GM23338 (cell line): ENCODE measurements around the gene RXRB. TPM values are rescaled to one million over a fixed set of nuclear protein-coding genes. Genes with fewer than 3 reads are reported as not detected.

Experiments
- ATAC-seq: fragments of 200-7000 bp; cut with Tn5 transposase; 3 replicates; pipeline ENCODE4 v1.9.1; 2020
- DNase-seq: peaks from one replicate; pipeline ENCODE4 v3.0.0-alpha.2; 2015; ENCODE audit warnings: low spot score
- H2AFZ ChIP-seq: fragments of 200-600 bp; sonication (generic); 2 replicates; pipeline ENCODE4 v1.8.0; 2016; ENCODE audit warnings: antibody characterized with exemption, mild to moderate bottlenecking, moderate library complexity
- H3F3A ChIP-seq: fragments of 200-600 bp; sonication (generic); replicated peaks from 2 replicates; pipeline ENCODE4 v1.8.0; 2017; ENCODE audit warnings: antibody characterized with exemption, mixed run types, low read depth
- H3K27ac ChIP-seq: fragments of 200-600 bp; sonication (generic); 2 replicates; pipeline ENCODE4 v1.6.1; 2016; ENCODE audit warnings: low read depth
- H3K27me3 ChIP-seq: fragments of 200-600 bp; sonication (generic); 2 replicates; pipeline ENCODE4 v1.8.0; 2016; ENCODE audit warnings: mild to moderate bottlenecking, mixed run types, moderate library complexity; ENCODE audit not compliant: insufficient read depth
- H3K36me3 ChIP-seq: fragments of 200-600 bp; sonication (generic); 2 replicates; pipeline ENCODE4 v1.8.0; 2016; ENCODE audit warnings: mild to moderate bottlenecking; ENCODE audit not compliant: insufficient read depth
- H3K4me1 ChIP-seq: fragments of 200-600 bp; sonication (generic); 2 replicates; pipeline ENCODE4 v1.8.0; 2016; ENCODE audit warnings: mild to moderate bottlenecking, moderate library complexity; ENCODE audit not compliant: insufficient read depth
- H3K4me2 ChIP-seq: fragments of 200-600 bp; sonication (generic); 2 replicates; pipeline ENCODE4 v1.7.1; 2017; ENCODE audit warnings: mixed run types
- H3K4me3 ChIP-seq: fragments of 200-600 bp; sonication (generic); 2 replicates; pipeline ENCODE4 v1.6.1; 2016; ENCODE audit warnings: mixed run types
- H3K79me2 ChIP-seq: fragments of 200-600 bp; sonication (generic); replicated peaks from 2 replicates; pipeline ENCODE4 v1.8.0; 2017; ENCODE audit warnings: mild to moderate bottlenecking; ENCODE audit not compliant: insufficient read depth
- H3K9me2 ChIP-seq: fragments of 200-600 bp; sonication (generic); 2 replicates; pipeline ENCODE4 v1.8.0; 2017; ENCODE audit not compliant: insufficient read depth
- H4K20me1 ChIP-seq: fragments of 200-600 bp; sonication (generic); replicated peaks from 2 replicates; pipeline ENCODE4 v1.8.0; 2017; ENCODE audit warnings: mild to moderate bottlenecking; ENCODE audit not compliant: insufficient read depth
- H3K27ac Mint-ChIP-seq: 2 replicates; pipeline ENCODE4 v1.8.0; 2020; ENCODE audit warnings: inconsistent platforms, mild to moderate bottlenecking, moderate library complexity, mixed read lengths
- H3K27me3 Mint-ChIP-seq: 3 replicates; pipeline ENCODE4 v1.8.0; 2022; ENCODE audit warnings: low read depth, mild to moderate bottlenecking, moderate library complexity, mixed read lengths, inconsistent platforms; ENCODE audit not compliant: insufficient read depth, poor library complexity
- H3K36me3 Mint-ChIP-seq: 3 replicates; pipeline ENCODE4 v1.8.0; 2021; ENCODE audit warnings: low read depth, mild to moderate bottlenecking, inconsistent platforms, moderate library complexity, mixed read lengths
- H3K4me1 Mint-ChIP-seq: 3 replicates; pipeline ENCODE4 v1.8.0; 2020; ENCODE audit warnings: mild to moderate bottlenecking, inconsistent platforms, mixed read lengths
- H3K4me3 Mint-ChIP-seq: 3 replicates; pipeline ENCODE4 v1.8.0; 2021; ENCODE audit warnings: moderate library complexity, mild to moderate bottlenecking, inconsistent platforms, mixed read lengths
- H3K9me3 Mint-ChIP-seq: 3 replicates; pipeline ENCODE4 v1.8.0; 2020; ENCODE audit warnings: moderate library complexity, mild to moderate bottlenecking, inconsistent platforms, mixed read lengths
- CREB1 ChIP-seq: fragments of 250-450 bp; sonication (Bioruptor Pico); IDR thresholded peaks from 2 replicates; pipeline ENCODE4 v1.5.0; 2020; ENCODE audit warnings: low read depth, mild to moderate bottlenecking, moderate library complexity
- EZH2 ChIP-seq: fragments of 200-600 bp; sonication (generic); IDR thresholded peaks from one replicate; pipeline ENCODE4 v1.8.0; 2017; ENCODE audit warnings: antibody characterized with exemption, mild to moderate bottlenecking, low read depth; ENCODE audit not compliant: unreplicated experiment
- EZH2phosphoT487 ChIP-seq: fragments of 200-600 bp; sonication (generic); IDR thresholded peaks from one replicate; pipeline ENCODE4 v1.8.1; 2018; ENCODE audit warnings: antibody characterized with exemption; ENCODE audit not compliant: unreplicated experiment
- JUNB ChIP-seq: IDR thresholded peaks from one replicate; pipeline ENCODE4 v1.6.1; 2016; ENCODE audit warnings: antibody characterized with exemption; ENCODE audit not compliant: unreplicated experiment
- NANOG ChIP-seq: IDR thresholded peaks from 2 replicates; pipeline ENCODE4 v1.6.1; 2016; ENCODE audit warnings: antibody characterized with exemption, borderline replicate concordance
- POLR2AphosphoS5 ChIP-seq: IDR thresholded peaks from 2 replicates; pipeline ENCODE4 v1.6.1; 2016; ENCODE audit warnings: antibody characterized with exemption, low read depth
- STAT1 ChIP-seq: IDR thresholded peaks from one replicate; pipeline ENCODE4 v1.6.1; 2016; ENCODE audit warnings: antibody characterized with exemption; ENCODE audit not compliant: unreplicated experiment
- ZNF114 ChIP-seq: fragments of 250-450 bp; sonication (Bioruptor Pico); IDR thresholded peaks from 2 replicates; pipeline ENCODE4 v1.5.0; 2020; ENCODE audit warnings: mild to moderate bottlenecking, moderate library complexity
- ZNF331 ChIP-seq: fragments of 250-450 bp; sonication (Bioruptor Pico); IDR thresholded peaks from 2 replicates; pipeline ENCODE4 v1.5.0; 2020; ENCODE audit warnings: low read depth, mild to moderate bottlenecking, moderate library complexity
- polyA plus RNA-seq: library from polyadenylated mRNA; unstranded; fragments of >200 nt; fragmentation: Nextera tagmentation; extraction: Ambion mirVana; gene quantifications from 2 replicates; pipeline ENCODE4 v1.2.1, GENCODE V29; 2016
- total RNA-seq: library from RNA; depleted of rRNA; stranded (reverse); fragments of >200 nt; shearing (Covaris generic); gene quantifications from 2 replicates; pipeline ENCODE4 v1.2.3, GENCODE V29; 2014
- TF ChIP-seq, protein P1 (sequence below): fragments of 250-450 bp; sonication (Bioruptor Pico); IDR thresholded peaks from 2 replicates; pipeline ENCODE4 v1.5.0; 2020; ENCODE audit warnings: mild to moderate bottlenecking, moderate library complexity
- TF ChIP-seq, protein P2 (sequence below): IDR thresholded peaks from one replicate; pipeline ENCODE4 v1.6.1; 2018; ENCODE audit warnings: antibody characterized with exemption; ENCODE audit not compliant: unreplicated experiment
- TF ChIP-seq, protein P3 (sequence below): IDR thresholded peaks from 2 replicates; pipeline ENCODE4 v1.6.1; 2016; ENCODE audit warnings: antibody characterized with exemption
- TF ChIP-seq, protein P4 (sequence below), 2 experiments: fragments of 200-600 bp in 1 of 2; sonication (generic) in 1 of 2; conservative IDR thresholded peaks; 2 replicates each; pipeline versions ENCODE4 v1.5.1 to v1.6.1; 2016 to 2017; ENCODE audit warnings: antibody characterized with exemption in 2 of 2, low read depth in 2 of 2, mild to moderate bottlenecking in 2 of 2, moderate library complexity in 1 of 2

RXRB gene
- total and polyA plus RNA-seq, 2 experiments from 2014 or later = 6.9 to 11.6 TPM

DNA sequence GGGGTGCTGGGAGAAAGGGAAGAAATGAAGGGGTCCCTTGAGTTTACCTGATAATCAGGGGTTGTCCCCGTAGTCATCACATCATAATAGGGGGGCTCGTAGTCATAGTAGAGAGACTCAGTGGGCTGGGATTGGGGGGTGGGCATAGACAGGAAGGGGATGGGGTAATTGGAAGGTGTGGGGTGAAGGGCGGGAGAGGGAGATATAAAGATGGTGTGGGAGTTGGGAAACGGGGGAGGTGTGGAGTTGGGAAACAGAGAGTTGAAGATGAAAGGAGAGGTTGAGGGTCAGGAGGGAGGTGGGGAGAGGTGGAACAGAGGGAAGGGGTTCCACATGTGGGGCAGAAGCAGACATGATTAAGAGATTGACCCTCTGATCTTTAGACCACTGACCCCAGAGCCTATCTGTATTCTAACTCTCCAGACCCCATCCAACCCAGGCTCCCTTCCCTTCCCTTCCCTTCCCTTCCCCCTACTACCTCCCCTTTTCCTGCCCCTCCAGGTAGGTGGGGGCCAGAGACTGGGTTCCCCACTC, 14.7 kb downstream of the RXRB start:
- Mint-ChIP-seq H3K36me3 (no peaks in the 10 kb centered on the region; the same call in 2 of the 3 replicates), H3K9me3 (no peaks in the 10 kb centered on the region), H3K27ac (no peak overlapping the region), H3K4me3 (no peak overlapping the region), H3K4me1 (peaks cover 16% of the 10 kb centered on the region), H3K27me3 (peaks cover 13% of the 10 kb centered on the region)
- DNase-seq = no peak
- no peak overlapping the region for H2AFZ ChIP-seq
- peaks cover 5% of the 10 kb centered on the region; the same call in 1 of the 2 replicates for H3K27me3 ChIP-seq
- no peak for ATAC-seq
- no peaks in the 10 kb centered on the region for H3K4me1 ChIP-seq
- H3K4me2 ChIP-seq = no peak overlapping the region
- no peaks in the 10 kb centered on the region for H4K20me1 ChIP-seq
- H3K9me2 ChIP-seq = peaks cover 14% of the 10 kb centered on the region; the same call in 1 of the 2 replicates
- H3F3A ChIP-seq = no peaks in the 10 kb centered on the region
- no peak overlapping the region for H3K27ac ChIP-seq
- no peaks in the 10 kb centered on the region for H3K79me2 ChIP-seq
- no peak for TF ChIP-seq STAT1
- no peak for TF ChIP-seq ZNF114 (CRISPR knock-in tag)
- TF ChIP-seq JUNB = no peak
- TF ChIP-seq, protein P1, sequence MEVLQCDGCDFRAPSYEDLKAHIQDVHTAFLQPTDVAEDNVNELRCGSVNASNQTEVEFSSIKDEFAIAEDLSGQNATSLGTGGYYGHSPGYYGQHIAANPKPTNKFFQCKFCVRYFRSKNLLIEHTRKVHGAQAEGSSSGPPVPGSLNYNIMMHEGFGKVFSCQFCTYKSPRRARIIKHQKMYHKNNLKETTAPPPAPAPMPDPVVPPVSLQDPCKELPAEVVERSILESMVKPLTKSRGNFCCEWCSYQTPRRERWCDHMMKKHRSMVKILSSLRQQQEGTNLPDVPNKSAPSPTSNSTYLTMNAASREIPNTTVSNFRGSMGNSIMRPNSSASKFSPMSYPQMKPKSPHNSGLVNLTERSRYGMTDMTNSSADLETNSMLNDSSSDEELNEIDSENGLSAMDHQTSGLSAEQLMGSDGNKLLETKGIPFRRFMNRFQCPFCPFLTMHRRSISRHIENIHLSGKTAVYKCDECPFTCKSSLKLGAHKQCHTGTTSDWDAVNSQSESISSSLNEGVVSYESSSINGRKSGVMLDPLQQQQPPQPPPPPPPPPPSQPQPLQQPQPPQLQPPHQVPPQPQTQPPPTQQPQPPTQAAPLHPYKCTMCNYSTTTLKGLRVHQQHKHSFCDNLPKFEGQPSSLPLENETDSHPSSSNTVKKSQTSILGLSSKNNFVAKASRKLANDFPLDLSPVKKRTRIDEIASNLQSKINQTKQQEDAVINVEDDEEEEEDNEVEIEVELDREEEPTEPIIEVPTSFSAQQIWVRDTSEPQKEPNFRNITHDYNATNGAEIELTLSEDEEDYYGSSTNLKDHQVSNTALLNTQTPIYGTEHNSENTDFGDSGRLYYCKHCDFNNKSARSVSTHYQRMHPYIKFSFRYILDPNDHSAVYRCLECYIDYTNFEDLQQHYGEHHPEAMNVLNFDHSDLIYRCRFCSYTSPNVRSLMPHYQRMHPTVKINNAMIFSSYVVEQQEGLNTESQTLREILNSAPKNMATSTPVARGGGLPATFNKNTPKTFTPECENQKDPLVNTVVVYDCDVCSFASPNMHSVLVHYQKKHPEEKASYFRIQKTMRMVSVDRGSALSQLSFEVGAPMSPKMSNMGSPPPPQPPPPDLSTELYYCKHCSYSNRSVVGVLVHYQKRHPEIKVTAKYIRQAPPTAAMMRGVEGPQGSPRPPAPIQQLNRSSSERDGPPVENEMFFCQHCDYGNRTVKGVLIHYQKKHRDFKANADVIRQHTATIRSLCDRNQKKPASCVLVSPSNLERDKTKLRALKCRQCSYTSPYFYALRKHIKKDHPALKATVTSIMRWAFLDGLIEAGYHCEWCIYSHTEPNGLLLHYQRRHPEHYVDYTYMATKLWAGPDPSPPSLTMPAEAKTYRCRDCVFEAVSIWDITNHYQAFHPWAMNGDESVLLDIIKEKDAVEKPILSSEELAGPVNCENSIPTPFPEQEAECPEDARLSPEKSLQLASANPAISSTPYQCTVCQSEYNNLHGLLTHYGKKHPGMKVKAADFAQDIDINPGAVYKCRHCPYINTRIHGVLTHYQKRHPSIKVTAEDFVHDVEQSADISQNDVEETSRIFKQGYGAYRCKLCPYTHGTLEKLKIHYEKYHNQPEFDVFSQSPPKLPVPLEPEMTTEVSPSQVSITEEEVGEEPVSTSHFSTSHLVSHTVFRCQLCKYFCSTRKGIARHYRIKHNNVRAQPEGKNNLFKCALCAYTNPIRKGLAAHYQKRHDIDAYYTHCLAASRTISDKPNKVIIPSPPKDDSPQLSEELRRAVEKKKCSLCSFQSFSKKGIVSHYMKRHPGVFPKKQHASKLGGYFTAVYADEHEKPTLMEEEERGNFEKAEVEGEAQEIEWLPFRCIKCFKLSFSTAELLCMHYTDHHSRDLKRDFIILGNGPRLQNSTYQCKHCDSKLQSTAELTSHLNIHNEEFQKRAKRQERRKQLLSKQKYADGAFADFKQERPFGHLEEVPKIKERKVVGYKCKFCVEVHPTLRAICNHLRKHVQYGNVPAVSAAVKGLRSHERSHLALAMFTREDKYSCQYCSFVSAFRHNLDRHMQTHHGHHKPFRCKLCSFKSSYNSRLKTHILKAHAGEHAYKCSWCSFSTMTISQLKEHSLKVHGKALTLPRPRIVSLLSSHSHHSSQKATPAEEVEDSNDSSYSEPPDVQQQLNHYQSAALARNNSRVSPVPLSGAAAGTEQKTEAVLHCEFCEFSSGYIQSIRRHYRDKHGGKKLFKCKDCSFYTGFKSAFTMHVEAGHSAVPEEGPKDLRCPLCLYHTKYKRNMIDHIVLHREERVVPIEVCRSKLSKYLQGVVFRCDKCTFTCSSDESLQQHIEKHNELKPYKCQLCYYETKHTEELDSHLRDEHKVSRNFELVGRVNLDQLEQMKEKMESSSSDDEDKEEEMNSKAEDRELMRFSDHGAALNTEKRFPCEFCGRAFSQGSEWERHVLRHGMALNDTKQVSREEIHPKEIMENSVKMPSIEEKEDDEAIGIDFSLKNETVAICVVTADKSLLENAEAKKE (CRISPR knock-in tag) = no peak
- TF ChIP-seq, protein P2, sequence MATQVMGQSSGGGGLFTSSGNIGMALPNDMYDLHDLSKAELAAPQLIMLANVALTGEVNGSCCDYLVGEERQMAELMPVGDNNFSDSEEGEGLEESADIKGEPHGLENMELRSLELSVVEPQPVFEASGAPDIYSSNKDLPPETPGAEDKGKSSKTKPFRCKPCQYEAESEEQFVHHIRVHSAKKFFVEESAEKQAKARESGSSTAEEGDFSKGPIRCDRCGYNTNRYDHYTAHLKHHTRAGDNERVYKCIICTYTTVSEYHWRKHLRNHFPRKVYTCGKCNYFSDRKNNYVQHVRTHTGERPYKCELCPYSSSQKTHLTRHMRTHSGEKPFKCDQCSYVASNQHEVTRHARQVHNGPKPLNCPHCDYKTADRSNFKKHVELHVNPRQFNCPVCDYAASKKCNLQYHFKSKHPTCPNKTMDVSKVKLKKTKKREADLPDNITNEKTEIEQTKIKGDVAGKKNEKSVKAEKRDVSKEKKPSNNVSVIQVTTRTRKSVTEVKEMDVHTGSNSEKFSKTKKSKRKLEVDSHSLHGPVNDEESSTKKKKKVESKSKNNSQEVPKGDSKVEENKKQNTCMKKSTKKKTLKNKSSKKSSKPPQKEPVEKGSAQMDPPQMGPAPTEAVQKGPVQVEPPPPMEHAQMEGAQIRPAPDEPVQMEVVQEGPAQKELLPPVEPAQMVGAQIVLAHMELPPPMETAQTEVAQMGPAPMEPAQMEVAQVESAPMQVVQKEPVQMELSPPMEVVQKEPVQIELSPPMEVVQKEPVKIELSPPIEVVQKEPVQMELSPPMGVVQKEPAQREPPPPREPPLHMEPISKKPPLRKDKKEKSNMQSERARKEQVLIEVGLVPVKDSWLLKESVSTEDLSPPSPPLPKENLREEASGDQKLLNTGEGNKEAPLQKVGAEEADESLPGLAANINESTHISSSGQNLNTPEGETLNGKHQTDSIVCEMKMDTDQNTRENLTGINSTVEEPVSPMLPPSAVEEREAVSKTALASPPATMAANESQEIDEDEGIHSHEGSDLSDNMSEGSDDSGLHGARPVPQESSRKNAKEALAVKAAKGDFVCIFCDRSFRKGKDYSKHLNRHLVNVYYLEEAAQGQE = no peak
- TF ChIP-seq EZH2 = no peak
- no peak for TF ChIP-seq NANOG
- no peak for TF ChIP-seq EZH2phosphoT487
- TF ChIP-seq, protein P3, sequence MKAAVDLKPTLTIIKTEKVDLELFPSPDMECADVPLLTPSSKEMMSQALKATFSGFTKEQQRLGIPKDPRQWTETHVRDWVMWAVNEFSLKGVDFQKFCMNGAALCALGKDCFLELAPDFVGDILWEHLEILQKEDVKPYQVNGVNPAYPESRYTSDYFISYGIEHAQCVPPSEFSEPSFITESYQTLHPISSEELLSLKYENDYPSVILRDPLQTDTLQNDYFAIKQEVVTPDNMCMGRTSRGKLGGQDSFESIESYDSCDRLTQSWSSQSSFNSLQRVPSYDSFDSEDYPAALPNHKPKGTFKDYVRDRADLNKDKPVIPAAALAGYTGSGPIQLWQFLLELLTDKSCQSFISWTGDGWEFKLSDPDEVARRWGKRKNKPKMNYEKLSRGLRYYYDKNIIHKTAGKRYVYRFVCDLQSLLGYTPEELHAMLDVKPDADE = no peak
- TF ChIP-seq ZNF331 = no peak
- no peak for TF ChIP-seq POLR2AphosphoS5
- TF ChIP-seq, protein P4, sequence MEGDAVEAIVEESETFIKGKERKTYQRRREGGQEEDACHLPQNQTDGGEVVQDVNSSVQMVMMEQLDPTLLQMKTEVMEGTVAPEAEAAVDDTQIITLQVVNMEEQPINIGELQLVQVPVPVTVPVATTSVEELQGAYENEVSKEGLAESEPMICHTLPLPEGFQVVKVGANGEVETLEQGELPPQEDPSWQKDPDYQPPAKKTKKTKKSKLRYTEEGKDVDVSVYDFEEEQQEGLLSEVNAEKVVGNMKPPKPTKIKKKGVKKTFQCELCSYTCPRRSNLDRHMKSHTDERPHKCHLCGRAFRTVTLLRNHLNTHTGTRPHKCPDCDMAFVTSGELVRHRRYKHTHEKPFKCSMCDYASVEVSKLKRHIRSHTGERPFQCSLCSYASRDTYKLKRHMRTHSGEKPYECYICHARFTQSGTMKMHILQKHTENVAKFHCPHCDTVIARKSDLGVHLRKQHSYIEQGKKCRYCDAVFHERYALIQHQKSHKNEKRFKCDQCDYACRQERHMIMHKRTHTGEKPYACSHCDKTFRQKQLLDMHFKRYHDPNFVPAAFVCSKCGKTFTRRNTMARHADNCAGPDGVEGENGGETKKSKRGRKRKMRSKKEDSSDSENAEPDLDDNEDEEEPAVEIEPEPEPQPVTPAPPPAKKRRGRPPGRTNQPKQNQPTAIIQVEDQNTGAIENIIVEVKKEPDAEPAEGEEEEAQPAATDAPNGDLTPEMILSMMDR (conservative IDR thresholded peaks at IDR 0.05; ENCODE audit: low read depth in 2 of 2) = no peak
- TF ChIP-seq CREB1 = no peak
- no peak overlapping the region for H3K4me3 ChIP-seq
- no peaks in the 10 kb centered on the region for H3K36me3 ChIP-seq
